Heart left ventricle (tissue), 16 donors: Measurements from ENCODE around the gene C4orf54. TPM values are rescaled to one million over a fixed set of nuclear protein-coding genes. Genes with fewer than 3 reads are reported as not detected.

Source experiments
- ATAC-seq, 4 donors: fragments of 200-7000 bp; cut with Tn5 transposase; one replicate each; pipeline ENCODE4 v1.9.1; 2020 to 2022; ENCODE audit warnings: moderate library complexity in 4 of 4, mild to moderate bottlenecking in 3 of 4, moderate number of reproducible peaks in 1 of 4
- DNase-seq, 5 donors: peaks; one replicate each; pipeline ENCODE4 v3.0.0-alpha.2; 2020
- H3K27ac ChIP-seq, 12 donors: fragments of 200-600 bp; sonication (generic) in 4 of 12; one replicate each; pipeline versions ENCODE4 v1.5.0 to v1.8.0; 2016 to 2022; ENCODE audit warnings: mild to moderate bottlenecking in 2 of 12
- H3K27me3 ChIP-seq, 9 donors: fragments of 200-600 bp; sonication (generic) in 2 of 9; one replicate each; pipeline versions ENCODE4 v1.5.1 to v1.8.0; 2016 to 2022; ENCODE audit warnings: mild to moderate bottlenecking in 3 of 9
- H3K36me3 ChIP-seq, 9 donors: fragments of 200-600 bp; sonication (generic) in 2 of 9; one replicate each; pipeline versions ENCODE4 v1.5.0 to v1.8.0; 2018 to 2022; ENCODE audit warnings: mild to moderate bottlenecking in 2 of 9
- H3K4me1 ChIP-seq, 12 donors: fragments of 200-600 bp; sonication (generic) in 4 of 12; one replicate each; pipeline versions ENCODE4 v1.5.0 to v1.8.0; 2016 to 2022; ENCODE audit warnings: mild to moderate bottlenecking in 3 of 12
- H3K4me3 ChIP-seq, 12 donors: fragments of 200-600 bp; sonication (generic) in 4 of 12; one replicate each; pipeline versions ENCODE4 v1.5.0 to v1.8.0; 2017 to 2022; ENCODE audit warnings: mild to moderate bottlenecking in 9 of 12, moderate library complexity in 4 of 12
- H3K9me3 ChIP-seq, 12 donors: fragments of 200-600 bp; sonication (generic) in 4 of 12; one replicate each; pipeline versions ENCODE4 v1.5.0 to v1.8.0; 2016 to 2022; ENCODE audit warnings: mild to moderate bottlenecking in 1 of 12
- CTCF ChIP-seq, 12 donors: fragments of 200-600 bp; sonication (generic) in 4 of 12; IDR thresholded peaks; one replicate each; pipeline versions ENCODE4 v1.5.0 to v1.8.0; 2018 to 2022; ENCODE audit warnings: antibody characterized with exemption in 12 of 12, mild to moderate bottlenecking in 5 of 12
- POLR2A ChIP-seq, 2 donors: fragments of 450-650 bp; IDR thresholded peaks; one replicate each; pipeline ENCODE4 v1.6.1; 2017; ENCODE audit warnings: antibody characterized with exemption in 2 of 2, mild to moderate bottlenecking in 2 of 2, moderate library complexity in 2 of 2
- WGBS, 4 donors: extraction: QIAGEN DNeasy Blood & Tissue Kit in 2 of 4; methylation state at CpG; one replicate each; pipeline versions ENCODE4 v1.1.5 to v1.1.7; 2013 to 2018; 5-methylcytosine and 5-hydroxymethylcytosine counted together
- intact Hi-C, 10 donors: fragments of 100-400 bp; cut with DNase I; formaldehyde crosslinking; loops; one replicate each; pipeline versions ENCODE4 v1.11.1 to v1.14.2; 2022
- polyA plus RNA-seq, 2 donors: library from polyadenylated mRNA; stranded (reverse); fragments of 200-250 nt; gene quantifications; one replicate each; pipeline ENCODE4 v1.2.3, GENCODE V29; 2013
- total RNA-seq, 9 donors: library from RNA; depleted of rRNA in 2 of 9; stranded (reverse); fragments of >200 nt in 2 of 9; fragmentation: NEBNext Ultra II Directional in 3 of 9; extraction: Animal tissue kit (Norgen Biotek cat#: 25700) in 3 of 9; gene quantifications; one replicate each; pipeline versions ENCODE4 v1.1.0 to v1.2.4, GENCODE V29; 2016 to 2023
- donor health status: ischemic (EF 13 %, LVEDD 7.1; RV severe dilation, severe dysfunction).
- donor health status: healthy with polysubstance abuse.
- donor health status: DM: no; HTN: yes; CAD: no.
- donor health status: DM: no; HTN: no; CAD: no.
- donor health status: ischemic (EF 25% LVEDD 6.9; RV normal size, moderate dysfunction).
- donor health status: ischemic (EF 25% LVEDD 5.7; RV mildly dilated, moderate dysfunction).
- donor health status: healthy.
- donor health status: DM: yes; HTN: yes; CAD: no.
- donor health status: ischemic (EF 35%, LVEDD 5.7; RV mildly dilated, moderate dysfunction).
- donor health status: nonischemic (EF 11% LVEDD 7.7; RV severe dilation, severe dysfunction).
- donor health status: DM: yes; HTN: yes; CAD: no.
- donor health status: PGD.
- donor health status: ischemic (EF 29% LVEDD 5.4; RV normal size, mild dysfunction).
- donor health status: nonischemic (EF 23%, LVEDD 6.1; RV moderate dilation, normal function).

The C4orf54 gene
- total and polyA plus RNA-seq, 11 donors = 0.60 to 112 (median 1.9) TPM

GRCh38 chr4:99647071-99647470 is 10.6 kb downstream of the C4orf54 start:
- Histone ChIP-seq H3K9me3 (no peaks in the 10 kb centered on the region), H3K36me3 (no peaks in the 10 kb centered on the region), H3K4me1 (peaks cover 0 to 25% (median 3%) of the 10 kb centered on the region in 12 donors), H3K27me3 (no peaks in the 10 kb centered on the region), H3K27ac (no peak overlapping the region), H3K4me3 (no peak overlapping the region)
- no peak for ATAC-seq
- no peak for DNase-seq
- TF ChIP-seq CTCF (IDR thresholded peaks at IDR 0.05) = no peak
- no peak for TF ChIP-seq POLR2A (IDR thresholded peaks at IDR 0.05)
- intact Hi-C loops = loop anchor here in 3 of 10 donors (10.0 kb wide), 3 partner anchors 78 to 158 kb away; partner anchors contain the start of gene TRMT10A (in 1 of the 3)
- WGBS, 4 donors = 62 to 77% (median 68%) methylated on average over 4 of the region's 4 CpGs

GRCh38 chr4:99645638-99646037 is 12.0 kb downstream of the C4orf54 start:
- Histone ChIP-seq H3K27ac (peak overlapping the region in 2 of 12 donors; percentile 3 to 53), H3K4me1 (peaks cover 0 to 25% (median 3%) of the 10 kb centered on the region in 12 donors), H3K27me3 (no peaks in the 10 kb centered on the region), H3K36me3 (no peaks in the 10 kb centered on the region), H3K9me3 (no peaks in the 10 kb centered on the region), H3K4me3 (no peak overlapping the region)
- DNase-seq (no peak), ATAC-seq (no peak)
- TF ChIP-seq CTCF (IDR thresholded peaks at IDR 0.05) (no peak), POLR2A (IDR thresholded peaks at IDR 0.05) (no peak)
- intact Hi-C loops = loop anchor here in 3 of 10 donors (10.0 kb wide), 3 partner anchors 79 to 159 kb away; partner anchors contain the start of gene TRMT10A (in 1 of the 3)

GRCh38 chr4:99645036-99645435 is 12.6 kb downstream of the C4orf54 start:
- DNase-seq (no peak), ATAC-seq (no peak)
- H3K4me1 ChIP-seq = peaks cover 0 to 25% (median 3%) of the 10 kb centered on the region in 12 donors
- intact Hi-C loops = loop anchor here in 3 of 10 donors (10.0 kb wide), 3 partner anchors 80 to 160 kb away; partner anchors contain the start of gene TRMT10A (in 1 of the 3)
- no peak for TF ChIP-seq CTCF (IDR thresholded peaks at IDR 0.05)
- TF ChIP-seq POLR2A (IDR thresholded peaks at IDR 0.05) = no peak
- no peaks in the 10 kb centered on the region for H3K27me3 ChIP-seq
- no peak overlapping the region for H3K4me3 ChIP-seq
- no peaks in the 10 kb centered on the region for H3K9me3 ChIP-seq
- no peaks in the 10 kb centered on the region for H3K36me3 ChIP-seq
- WGBS, 4 donors = 78 to 97% (median 87%) methylated on average over 1 of the region's 1 CpG
- H3K27ac ChIP-seq = peak overlapping the region in 1 of 12 donors; percentile 53

GRCh38 chr4:99644453-99644852 is 13.2 kb downstream of the C4orf54 start:
- H3K36me3 ChIP-seq = no peaks in the 10 kb centered on the region
- H3K4me1 ChIP-seq = peaks cover 0 to 25% (median 3%) of the 10 kb centered on the region in 12 donors
- H3K27ac ChIP-seq = peak overlapping the region in 1 of 12 donors; percentile 53
- ATAC-seq (no peak), DNase-seq (no peak)
- H3K4me3 ChIP-seq = no peak overlapping the region
- TF ChIP-seq POLR2A (IDR thresholded peaks at IDR 0.05) (no peak), CTCF (IDR thresholded peaks at IDR 0.05) (no peak)
- H3K9me3 ChIP-seq = no peaks in the 10 kb centered on the region
- intact Hi-C loops = loop anchor here in 3 of 10 donors (5.0 to 10.0 kb wide), 4 partner anchors 80 to 160 kb away; partner anchors contain the start of gene TRMT10A (in 2 of the 3)
- no peaks in the 10 kb centered on the region for H3K27me3 ChIP-seq
- 61 to 65% (median 64%) methylated on average over 5 of the region's 5 CpGs for WGBS, 4 donors
